Neural cell (in vitro differentiated cells): ENCODE results near the gene ZSWIM5. TPM values are rescaled to one million over a fixed set of nuclear protein-coding genes. Genes with fewer than 3 reads are reported as not detected.

ENCODE experiments used
- H2AFZ ChIP-seq: fragments of 200-600, 300-800 bp; sonication (generic), shearing (Covaris generic); 2 replicates; pipeline ENCODE4 v1.6.0; 2014; ENCODE audit warnings: low read depth, mild to moderate bottlenecking, antibody characterized with exemption, low read length, moderate library complexity
- H3F3A ChIP-seq: fragments of 200-600 bp; shearing (Covaris generic); 2 replicates; pipeline ENCODE4 v1.6.1; 2016; ENCODE audit warnings: mild to moderate bottlenecking, moderate library complexity, mixed read lengths, antibody characterized with exemption, low read length; ENCODE audit not compliant: insufficient read depth, poor library complexity, severe bottlenecking
- H3K27ac ChIP-seq: fragments of 200-600, 300-800 bp; sonication (generic), shearing (Covaris generic); 2 replicates; pipeline ENCODE4 v1.5.1; 2014; ENCODE audit warnings: mild to moderate bottlenecking, low read length, moderate library complexity
- H3K27me3 ChIP-seq: fragments of 300-800, 200-600 bp; sonication (generic), shearing (Covaris generic); 2 replicates; pipeline ENCODE4 v1.6.0; 2014; ENCODE audit warnings: mild to moderate bottlenecking, low read depth, low read length, moderate library complexity; ENCODE audit not compliant: insufficient read depth
- H3K36me3 ChIP-seq: fragments of 300-800, 200-600 bp; sonication (generic), shearing (Covaris generic); 2 replicates; pipeline ENCODE4 v1.5.1; 2014; ENCODE audit warnings: mild to moderate bottlenecking, antibody characterized with exemption, low read length, moderate library complexity; ENCODE audit not compliant: insufficient read depth
- H3K4me2 ChIP-seq: fragments of 300-800, 200-600 bp; sonication (generic), shearing (Covaris generic); 2 replicates; pipeline ENCODE4 v1.6.0; 2014; ENCODE audit warnings: mild to moderate bottlenecking, low read length
- H3K4me3 ChIP-seq: fragments of 300-800, 200-600 bp; sonication (generic), shearing (Covaris generic); 2 replicates; pipeline ENCODE4 v1.5.1; 2014; ENCODE audit warnings: mild to moderate bottlenecking, low read length, moderate library complexity
- H3K79me2 ChIP-seq: fragments of 200-600 bp; shearing (Covaris generic); replicated peaks from 2 replicates; pipeline ENCODE4 v1.6.0; 2014; ENCODE audit warnings: mild to moderate bottlenecking, low read length, moderate library complexity; ENCODE audit not compliant: insufficient read depth
- H3K9ac ChIP-seq: fragments of 300-800, 200-600 bp; sonication (generic), shearing (Covaris generic); 2 replicates; pipeline ENCODE4 v1.6.1; 2016; ENCODE audit warnings: mild to moderate bottlenecking, low read length, mixed read lengths
- H3K9me2 ChIP-seq: fragments of 200-600 bp; shearing (Covaris generic); 2 replicates; pipeline ENCODE4 v1.6.1; 2016; ENCODE audit warnings: mild to moderate bottlenecking, low read length, mixed read lengths; ENCODE audit not compliant: insufficient read depth
- H3K9me3 ChIP-seq: fragments of 200-600, 300-800 bp; sonication (generic), shearing (Covaris generic); 2 replicates; pipeline ENCODE4 v1.6.1; 2016; ENCODE audit warnings: mild to moderate bottlenecking, mixed run types, low read length, moderate library complexity, mixed read lengths
- H4K20me1 ChIP-seq: fragments of 200-600 bp; shearing (Covaris generic); 2 replicates; pipeline ENCODE4 v1.6.1; 2016; ENCODE audit warnings: mild to moderate bottlenecking, mixed run types; ENCODE audit not compliant: insufficient read depth
- EP300 ChIP-seq: fragments of 450-650 bp; conservative IDR thresholded peaks from 2 replicates; pipeline ENCODE4 v1.6.1; 2014; ENCODE audit warnings: antibody characterized with exemption, mild to moderate bottlenecking, moderate library complexity; ENCODE audit not compliant: poor library complexity, severe bottlenecking
- EZH2 ChIP-seq: fragments of 200-600, 300-800 bp; shearing (Covaris generic), sonication (generic); IDR thresholded peaks from 2 replicates; pipeline ENCODE4 v1.6.1; 2014; ENCODE audit warnings: antibody characterized with exemption, low read length, borderline replicate concordance, mild to moderate bottlenecking; ENCODE audit not compliant: insufficient read depth, poor library complexity, severe bottlenecking
- MXI1 ChIP-seq: fragments of 450-650 bp; conservative IDR thresholded peaks from 2 replicates; pipeline ENCODE4 v1.6.1; 2014; ENCODE audit warnings: antibody characterized with exemption, mild to moderate bottlenecking; ENCODE audit not compliant: poor library complexity, severe bottlenecking
- POLR2AphosphoS5 ChIP-seq: IDR thresholded peaks from 2 replicates; pipeline ENCODE4 v1.6.1; 2012
- RAD21 ChIP-seq: fragments of 450-650 bp; conservative IDR thresholded peaks from 2 replicates; pipeline ENCODE4 v1.6.1; 2014; ENCODE audit warnings: antibody characterized with exemption, mild to moderate bottlenecking, moderate library complexity
- REST ChIP-seq: IDR thresholded peaks from 2 replicates; pipeline ENCODE4 v1.6.1; 2012; ENCODE audit warnings: borderline replicate concordance
- SMC3 ChIP-seq: fragments of 450-650 bp; conservative IDR thresholded peaks from 2 replicates; pipeline ENCODE4 v1.6.1; 2014; ENCODE audit warnings: antibody characterized with exemption, mild to moderate bottlenecking, moderate library complexity; ENCODE audit not compliant: poor library complexity
- TAF1 ChIP-seq: IDR thresholded peaks from 2 replicates; pipeline ENCODE4 v1.6.1; 2012; ENCODE audit warnings: low read depth
- polyA plus RNA-seq: library from polyadenylated mRNA; depleted of rRNA; stranded (reverse); fragments of >200 nt; gene quantifications from 2 replicates; pipeline ENCODE4 v1.2.3, GENCODE V29; 2014
- TF ChIP-seq, protein P1 (sequence below): fragments of 450-650 bp; IDR thresholded peaks from 2 replicates; pipeline ENCODE4 v1.5.1; 2014; ENCODE audit warnings: antibody characterized with exemption, mild to moderate bottlenecking, moderate library complexity; ENCODE audit not compliant: poor library complexity, severe bottlenecking

ZSWIM5 gene
- polyA plus RNA-seq, 1 donor from 2014 or later: 27.2 TPM

DNA sequence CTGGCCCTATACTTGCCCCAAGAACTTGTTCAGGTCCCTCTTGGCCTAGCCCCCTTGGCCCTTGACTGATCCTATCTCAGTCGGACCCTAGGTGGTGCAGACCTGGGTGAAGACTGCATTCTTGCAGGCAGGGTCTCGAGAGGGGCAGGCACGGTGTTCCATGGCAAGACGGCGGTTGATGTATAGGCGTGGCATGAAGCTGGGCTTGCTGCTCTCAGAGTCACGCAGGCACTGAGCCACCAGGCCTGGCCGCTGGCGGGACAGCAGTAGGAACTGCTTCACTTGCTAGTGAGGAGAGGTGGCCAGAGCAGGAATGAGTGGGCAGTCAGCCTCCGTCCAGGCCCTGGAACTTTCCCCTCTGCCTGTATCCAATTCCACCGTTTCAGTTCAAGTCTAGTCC, 199.1 kb downstream of the ZSWIM5 start:
- Histone ChIP-seq H3K9me2 (no peaks in the 10 kb centered on the region), H3K36me3 (peaks cover 5% of the 10 kb centered on the region), H3F3A (no peaks in the 10 kb centered on the region), H3K27ac (no peak overlapping the region), H3K79me2 (peaks cover 3% of the 10 kb centered on the region), H4K20me1 (no peaks in the 10 kb centered on the region), H3K4me3 (no peak overlapping the region), H3K4me2 (no peak overlapping the region), H2AFZ (no peak overlapping the region), H3K27me3 (no peaks in the 10 kb centered on the region), H3K9ac (no peak overlapping the region), H3K9me3 (no peaks in the 10 kb centered on the region)
- no peak for TF ChIP-seq MXI1
- TF ChIP-seq EZH2: no peak
- TF ChIP-seq TAF1: no peak
- TF ChIP-seq RAD21: no peak
- TF ChIP-seq POLR2AphosphoS5: no peak
- no peak for TF ChIP-seq REST
- TF ChIP-seq, protein P1, sequence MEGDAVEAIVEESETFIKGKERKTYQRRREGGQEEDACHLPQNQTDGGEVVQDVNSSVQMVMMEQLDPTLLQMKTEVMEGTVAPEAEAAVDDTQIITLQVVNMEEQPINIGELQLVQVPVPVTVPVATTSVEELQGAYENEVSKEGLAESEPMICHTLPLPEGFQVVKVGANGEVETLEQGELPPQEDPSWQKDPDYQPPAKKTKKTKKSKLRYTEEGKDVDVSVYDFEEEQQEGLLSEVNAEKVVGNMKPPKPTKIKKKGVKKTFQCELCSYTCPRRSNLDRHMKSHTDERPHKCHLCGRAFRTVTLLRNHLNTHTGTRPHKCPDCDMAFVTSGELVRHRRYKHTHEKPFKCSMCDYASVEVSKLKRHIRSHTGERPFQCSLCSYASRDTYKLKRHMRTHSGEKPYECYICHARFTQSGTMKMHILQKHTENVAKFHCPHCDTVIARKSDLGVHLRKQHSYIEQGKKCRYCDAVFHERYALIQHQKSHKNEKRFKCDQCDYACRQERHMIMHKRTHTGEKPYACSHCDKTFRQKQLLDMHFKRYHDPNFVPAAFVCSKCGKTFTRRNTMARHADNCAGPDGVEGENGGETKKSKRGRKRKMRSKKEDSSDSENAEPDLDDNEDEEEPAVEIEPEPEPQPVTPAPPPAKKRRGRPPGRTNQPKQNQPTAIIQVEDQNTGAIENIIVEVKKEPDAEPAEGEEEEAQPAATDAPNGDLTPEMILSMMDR: no peak

GRCh38 chr1:45005761-45006160, 200.6 kb downstream of the ZSWIM5 start:
- H3K36me3 ChIP-seq: peaks cover 5% of the 10 kb centered on the region

More at GRCh38 chr1:45005761-45006160, 200.6 kb downstream of the ZSWIM5 start:
- Histone ChIP-seq H3K79me2 (no peaks in the 10 kb centered on the region), H3K9me3 (no peaks in the 10 kb centered on the region), H3K4me3 (no peak overlapping the region), H3K9ac (no peak overlapping the region), H3F3A (no peaks in the 10 kb centered on the region), H3K27ac (no peak overlapping the region), H3K4me2 (no peak overlapping the region), H3K9me2 (no peaks in the 10 kb centered on the region), H4K20me1 (no peaks in the 10 kb centered on the region), H2AFZ (no peak overlapping the region), H3K27me3 (no peaks in the 10 kb centered on the region)
- TF ChIP-seq RAD21 (no peak), EZH2 (no peak), REST (no peak), TAF1 (no peak), POLR2AphosphoS5 (no peak), SMC3 (no peak), EP300 (no peak)
- TF ChIP-seq, protein P1: no peak
